OCI-LY3 (cell line): ENCODE measurements around the gene SHROOM3.

ENCODE experiments used
- H2AFZ ChIP-seq: fragments of 200-600, 300-600 bp; shearing (Covaris generic); 2 replicates; pipeline ENCODE4 v1.6.0; 2014; ENCODE audit warnings: antibody characterized with exemption, low read depth, low read length
- H3K27ac ChIP-seq: fragments of 200-600, 300-600 bp; sonication (generic); 2 replicates; pipeline ENCODE4 v1.5.1; 2014; ENCODE audit warnings: mild to moderate bottlenecking, low read length, moderate library complexity, mixed read lengths
- H3K27me3 ChIP-seq: fragments of 200-600, 300-600 bp; sonication (generic); 2 replicates; pipeline ENCODE4 v1.6.1; 2014; ENCODE audit warnings: low read depth, low read length, mixed read lengths
- H3K36me3 ChIP-seq: fragments of 200-600, 300-600 bp; sonication (generic); replicated peaks from 2 replicates; pipeline ENCODE3; 2014; ENCODE audit warnings: low read depth, low read length, mixed read lengths
- H3K4me1 ChIP-seq: fragments of 300-600, 200-600 bp; sonication (generic); 2 replicates; pipeline ENCODE4 v1.6.1; 2014; ENCODE audit warnings: low read length, mixed read lengths
- H3K4me2 ChIP-seq: fragments of 200-600, 300-600 bp; sonication (generic); 2 replicates; pipeline ENCODE4 v1.6.1; 2014; ENCODE audit warnings: low read length, mixed read lengths
- H3K4me3 ChIP-seq: fragments of 300-600, 200-600 bp; sonication (generic); 2 replicates; pipeline ENCODE4 v1.5.1; 2014; ENCODE audit warnings: antibody characterized with exemption, mild to moderate bottlenecking, low read length, moderate library complexity
- H3K79me2 ChIP-seq: fragments of 300-600, 200-600 bp; shearing (Covaris generic); 2 replicates; pipeline ENCODE4 v1.6.1; 2014; ENCODE audit warnings: mild to moderate bottlenecking, low read length, mixed read lengths
- H3K9ac ChIP-seq: fragments of 300-600, 200-600 bp; shearing (Covaris generic); 2 replicates; pipeline ENCODE4 v1.6.0; 2014; ENCODE audit warnings: mild to moderate bottlenecking, low read length, moderate library complexity
- H3K9me3 ChIP-seq: fragments of 200-600, 300-600 bp; shearing (Covaris generic); 2 replicates; pipeline ENCODE4 v1.6.1; 2014; ENCODE audit warnings: low read length, mixed read lengths; ENCODE audit not compliant: insufficient read depth
- H4K20me1 ChIP-seq: fragments of 200-600, 300-600 bp; sonication (generic); 2 replicates; pipeline ENCODE4 v1.6.1; 2016; ENCODE audit warnings: low read length, mixed read lengths; ENCODE audit not compliant: insufficient read depth
- EZH2phosphoT487 ChIP-seq: fragments of 200-600 bp; shearing (Covaris generic); IDR thresholded peaks from 2 replicates; pipeline ENCODE4 v1.6.1; 2018; ENCODE audit warnings: antibody characterized with exemption, mixed run types, low read depth
- TF ChIP-seq, protein P1 (sequence below): fragments of 200-600, 300-600 bp; sonication (generic); IDR thresholded peaks from 2 replicates; pipeline ENCODE4 v1.5.1; 2014; ENCODE audit warnings: antibody characterized with exemption, low read length, low read depth

The SHROOM3 gene

DNA sequence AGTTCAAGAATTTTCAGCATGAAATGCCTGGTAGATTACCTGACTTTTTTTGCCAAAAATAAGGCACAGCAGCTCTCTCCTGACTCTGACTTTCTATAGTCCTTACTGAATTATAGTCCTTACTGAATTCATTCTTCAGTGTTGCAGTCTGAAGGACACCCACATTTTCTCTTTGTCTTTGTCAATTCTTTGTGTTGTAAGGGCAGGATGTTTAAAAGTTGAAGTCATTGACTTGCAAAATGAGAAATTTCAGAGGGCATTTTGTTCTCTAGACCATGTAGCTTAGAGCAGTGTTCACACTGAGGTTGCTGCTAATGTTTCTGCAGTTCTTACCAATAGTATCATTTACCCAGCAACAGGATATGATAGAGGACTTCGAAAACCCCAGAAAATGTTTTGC, 295.0 kb downstream of the SHROOM3 start:
- no peaks in the 10 kb centered on the region for H4K20me1 ChIP-seq
- H2AFZ ChIP-seq: no peak overlapping the region
- no peak overlapping the region for H3K27ac ChIP-seq
- peaks cover 2% of the 10 kb centered on the region; the same call in 1 of the 2 replicates for H3K27me3 ChIP-seq
- no peaks in the 10 kb centered on the region for H3K9me3 ChIP-seq
- H3K4me1 ChIP-seq: peaks cover 27% of the 10 kb centered on the region
- peak overlapping the region; percentile 53 for H3K4me2 ChIP-seq
- 0 out of 2 replicates have a peak overlapping the region, but pooled peaks have one; percentile 17 for H3K4me3 ChIP-seq
- H3K9ac ChIP-seq: 0 out of 2 replicates have a peak overlapping the region, but pooled peaks have one; percentile 7
- no peaks in the 10 kb centered on the region for H3K36me3 ChIP-seq
- H3K79me2 ChIP-seq: no peaks in the 10 kb centered on the region
- TF ChIP-seq, protein P1, sequence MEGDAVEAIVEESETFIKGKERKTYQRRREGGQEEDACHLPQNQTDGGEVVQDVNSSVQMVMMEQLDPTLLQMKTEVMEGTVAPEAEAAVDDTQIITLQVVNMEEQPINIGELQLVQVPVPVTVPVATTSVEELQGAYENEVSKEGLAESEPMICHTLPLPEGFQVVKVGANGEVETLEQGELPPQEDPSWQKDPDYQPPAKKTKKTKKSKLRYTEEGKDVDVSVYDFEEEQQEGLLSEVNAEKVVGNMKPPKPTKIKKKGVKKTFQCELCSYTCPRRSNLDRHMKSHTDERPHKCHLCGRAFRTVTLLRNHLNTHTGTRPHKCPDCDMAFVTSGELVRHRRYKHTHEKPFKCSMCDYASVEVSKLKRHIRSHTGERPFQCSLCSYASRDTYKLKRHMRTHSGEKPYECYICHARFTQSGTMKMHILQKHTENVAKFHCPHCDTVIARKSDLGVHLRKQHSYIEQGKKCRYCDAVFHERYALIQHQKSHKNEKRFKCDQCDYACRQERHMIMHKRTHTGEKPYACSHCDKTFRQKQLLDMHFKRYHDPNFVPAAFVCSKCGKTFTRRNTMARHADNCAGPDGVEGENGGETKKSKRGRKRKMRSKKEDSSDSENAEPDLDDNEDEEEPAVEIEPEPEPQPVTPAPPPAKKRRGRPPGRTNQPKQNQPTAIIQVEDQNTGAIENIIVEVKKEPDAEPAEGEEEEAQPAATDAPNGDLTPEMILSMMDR: no peak
- TF ChIP-seq EZH2phosphoT487: no peak

DNA sequence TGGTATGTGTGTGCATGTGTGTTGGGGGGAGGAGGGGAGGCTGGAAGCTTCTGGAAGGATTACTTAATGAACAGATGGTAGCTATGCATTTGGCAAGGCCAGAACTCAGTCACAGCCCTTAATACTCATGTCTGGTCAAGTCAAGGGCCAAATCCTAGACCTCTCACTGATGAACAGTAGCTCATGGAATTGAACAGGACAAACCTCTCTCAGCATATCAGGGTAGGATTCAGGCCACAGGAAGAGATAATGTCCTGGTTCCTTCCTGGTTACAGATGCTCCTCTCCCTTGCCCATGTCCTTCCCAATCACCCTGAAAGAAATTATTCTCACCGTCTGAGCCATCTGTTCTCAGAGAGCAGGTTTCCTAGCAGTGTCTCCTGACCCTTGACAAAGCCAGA, 297.2 kb downstream of the SHROOM3 start:
- Histone ChIP-seq H2AFZ (no peak overlapping the region), H3K4me1 (peaks cover 27% of the 10 kb centered on the region), H3K27me3 (peaks cover 7% of the 10 kb centered on the region; the same call in 1 of the 2 replicates), H4K20me1 (no peaks in the 10 kb centered on the region), H3K4me3 (no peak overlapping the region), H3K27ac (no peak overlapping the region), H3K9me3 (no peaks in the 10 kb centered on the region), H3K79me2 (no peaks in the 10 kb centered on the region), H3K9ac (no peak overlapping the region), H3K4me2 (no peak overlapping the region), H3K36me3 (no peaks in the 10 kb centered on the region)
- TF ChIP-seq, protein P1: no peak
- TF ChIP-seq EZH2phosphoT487: no peak

DNA sequence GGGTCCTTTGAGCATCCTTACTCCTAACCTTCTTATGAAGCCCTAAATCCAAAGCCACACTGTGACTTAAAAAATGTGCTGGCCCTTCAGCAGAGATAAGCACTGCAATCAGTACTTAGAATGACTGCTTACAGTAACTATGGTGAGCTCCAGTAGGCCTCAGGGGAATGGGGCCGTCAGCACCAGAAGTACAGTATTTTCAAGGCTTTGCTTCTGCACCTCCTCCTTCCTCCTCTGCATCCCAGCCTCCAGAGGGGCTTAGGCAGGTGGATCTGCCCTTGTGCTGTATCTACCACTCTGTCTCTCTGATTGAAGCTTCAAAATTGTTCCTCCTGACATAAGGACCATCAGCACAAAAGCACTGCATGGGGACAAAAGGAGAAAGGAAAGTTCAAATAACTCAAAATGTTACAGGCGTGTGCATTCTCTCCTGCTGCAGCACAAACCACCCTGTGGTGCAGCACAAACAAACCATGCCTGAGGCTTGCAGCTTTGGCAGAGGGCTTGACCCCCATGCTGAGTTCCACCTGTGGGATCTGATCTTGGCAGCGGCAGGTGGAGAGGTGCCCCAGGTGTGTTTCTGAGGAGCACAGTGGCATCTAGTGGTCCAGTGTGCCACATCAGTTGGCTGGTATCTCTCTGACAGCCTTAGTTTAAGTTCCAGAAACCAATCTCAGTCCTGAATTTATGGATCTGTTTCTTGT, 298.2 kb downstream of the SHROOM3 start:
- peaks cover 7% of the 10 kb centered on the region; the same call in 1 of the 2 replicates for H3K27me3 ChIP-seq
- H3K79me2 ChIP-seq: no peaks in the 10 kb centered on the region
- H3K4me2 ChIP-seq: no peak overlapping the region
- no peak overlapping the region for H3K4me3 ChIP-seq
- no peak for TF ChIP-seq EZH2phosphoT487
- TF ChIP-seq, protein P1: peak; percentile 63
- no peak overlapping the region for H2AFZ ChIP-seq
- H3K9ac ChIP-seq: no peak overlapping the region
- peaks cover 36% of the 10 kb centered on the region for H3K4me1 ChIP-seq
- no peaks in the 10 kb centered on the region for H3K36me3 ChIP-seq
- no peaks in the 10 kb centered on the region for H4K20me1 ChIP-seq
- no peaks in the 10 kb centered on the region for H3K9me3 ChIP-seq
- H3K27ac ChIP-seq: no peak overlapping the region

DNA sequence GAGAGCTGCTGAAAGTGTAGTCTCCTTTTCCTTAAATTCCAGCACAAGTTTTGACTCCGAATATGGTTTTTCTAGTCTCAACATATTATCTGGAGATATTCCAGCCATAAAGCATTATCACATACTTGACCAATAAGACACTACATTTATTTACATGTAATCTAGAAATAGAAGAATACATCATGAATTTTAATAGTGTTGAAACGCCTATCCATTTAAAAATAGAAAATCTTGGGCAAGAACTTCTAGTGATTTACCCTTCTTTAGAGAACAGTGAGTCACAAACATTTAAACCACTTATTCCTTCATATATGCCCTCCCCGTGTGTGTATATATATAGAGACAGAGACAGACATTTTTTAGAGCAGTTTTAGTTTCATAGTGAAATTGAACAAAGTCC, 301.4 kb downstream of the SHROOM3 start:
- Histone ChIP-seq H3K4me3 (no peak overlapping the region), H3K4me2 (no peak overlapping the region)

More for the DNA sequence above, 301.4 kb downstream of the SHROOM3 start:
- Histone ChIP-seq H3K36me3 (no peaks in the 10 kb centered on the region), H3K4me1 (peaks cover 20% of the 10 kb centered on the region), H3K9ac (no peak overlapping the region), H2AFZ (no peak overlapping the region), H4K20me1 (no peaks in the 10 kb centered on the region), H3K27ac (no peak overlapping the region), H3K9me3 (no peaks in the 10 kb centered on the region), H3K79me2 (no peaks in the 10 kb centered on the region), H3K27me3 (peaks cover 7% of the 10 kb centered on the region; the same call in 1 of the 2 replicates)
- TF ChIP-seq EZH2phosphoT487: no peak
- TF ChIP-seq, protein P1: no peak
